Uterus (tissue), 2 donors: ENCODE results near the gene UNC119B.

ENCODE experiments used
- POLR2A ChIP-seq, 2 donors: fragments of 450-650 bp; IDR thresholded peaks; one replicate each; pipeline ENCODE4 v1.6.1; 2016; ENCODE audit warnings: antibody characterized with exemption in 2 of 2, mild to moderate bottlenecking in 1 of 2, moderate library complexity in 1 of 2
- TF ChIP-seq, protein P1 (sequence below), 4 experiments: fragments of 200-600 bp in 2 of 4; fragments of 450-650 bp in 2 of 4; sonication (generic) in 2 of 4; IDR thresholded peaks; one replicate each; pipeline ENCODE4 v1.5.1; 2016 to 2019; ENCODE audit warnings: antibody characterized with exemption in 4 of 4, mild to moderate bottlenecking in 2 of 4, moderate library complexity in 1 of 4

DNA sequence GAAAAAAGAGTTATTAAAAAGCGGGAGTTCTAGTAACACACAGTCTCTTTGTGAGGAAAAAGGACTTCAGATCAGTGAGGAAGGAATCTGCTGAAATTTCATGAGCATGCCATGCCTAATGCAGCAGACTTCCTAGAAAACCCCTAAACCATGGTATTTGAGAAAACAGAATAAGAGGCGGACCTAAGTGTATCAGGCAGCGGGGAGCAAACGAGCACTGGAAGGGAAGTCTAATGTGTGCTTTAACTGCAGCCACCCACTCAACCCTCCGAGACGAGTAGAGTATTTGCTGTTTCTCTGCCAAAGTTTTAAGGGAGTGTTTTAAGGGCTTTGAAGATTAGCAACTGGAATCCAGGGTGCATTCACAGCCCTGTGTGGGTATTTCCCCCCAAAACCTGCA is 51.8 kb downstream of the UNC119B start:
- TF ChIP-seq, protein P1, sequence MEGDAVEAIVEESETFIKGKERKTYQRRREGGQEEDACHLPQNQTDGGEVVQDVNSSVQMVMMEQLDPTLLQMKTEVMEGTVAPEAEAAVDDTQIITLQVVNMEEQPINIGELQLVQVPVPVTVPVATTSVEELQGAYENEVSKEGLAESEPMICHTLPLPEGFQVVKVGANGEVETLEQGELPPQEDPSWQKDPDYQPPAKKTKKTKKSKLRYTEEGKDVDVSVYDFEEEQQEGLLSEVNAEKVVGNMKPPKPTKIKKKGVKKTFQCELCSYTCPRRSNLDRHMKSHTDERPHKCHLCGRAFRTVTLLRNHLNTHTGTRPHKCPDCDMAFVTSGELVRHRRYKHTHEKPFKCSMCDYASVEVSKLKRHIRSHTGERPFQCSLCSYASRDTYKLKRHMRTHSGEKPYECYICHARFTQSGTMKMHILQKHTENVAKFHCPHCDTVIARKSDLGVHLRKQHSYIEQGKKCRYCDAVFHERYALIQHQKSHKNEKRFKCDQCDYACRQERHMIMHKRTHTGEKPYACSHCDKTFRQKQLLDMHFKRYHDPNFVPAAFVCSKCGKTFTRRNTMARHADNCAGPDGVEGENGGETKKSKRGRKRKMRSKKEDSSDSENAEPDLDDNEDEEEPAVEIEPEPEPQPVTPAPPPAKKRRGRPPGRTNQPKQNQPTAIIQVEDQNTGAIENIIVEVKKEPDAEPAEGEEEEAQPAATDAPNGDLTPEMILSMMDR (IDR thresholded peaks at IDR 0.05): no peak
- no peak for TF ChIP-seq POLR2A (IDR thresholded peaks at IDR 0.05)
